CD14-positive monocyte (primary cell): ENCODE data around the gene PHACTR2. TPM values are rescaled to one million over a fixed set of nuclear protein-coding genes. Genes with fewer than 3 reads are reported as not detected.

Experiments
- DNase-seq, 3 donors: peaks; one replicate each; pipeline ENCODE4 v3.0.0-alpha.2; 2011 to 2022
- H2AFZ ChIP-seq: 2 replicates; pipeline ENCODE4 v1.6.0; 2012; ENCODE audit warnings: mild to moderate bottlenecking, low read depth, low read length, inconsistent platforms; ENCODE audit not compliant: insufficient read depth, poor library complexity, severe bottlenecking
- H3K27ac ChIP-seq, 2 donors: 1 replicate in 1 of 2; 2 replicates in 1 of 2; pipeline ENCODE4 v1.5.1; 2012 to 2013; ENCODE audit warnings: low read length in 2 of 2, control low read depth in 1 of 2, inconsistent platforms in 1 of 2, low read depth in 1 of 2, mild to moderate bottlenecking in 1 of 2
- H3K27me3 ChIP-seq, 2 donors: one replicate each; pipeline versions ENCODE4 v1.6.0 to v1.6.1; 2011 to 2013; ENCODE audit warnings: low read length in 2 of 2; ENCODE audit not compliant: control insufficient read depth in 2 of 2, insufficient read depth in 2 of 2
- H3K36me3 ChIP-seq, 2 donors: replicated peaks in 1 of 2; 1 replicate in 1 of 2; 2 replicates in 1 of 2; pipeline versions ENCODE4 v1.5.1 to v1.6.1; 2012 to 2013; ENCODE audit warnings: low read length in 2 of 2, control low read depth in 1 of 2, inconsistent platforms in 1 of 2, mild to moderate bottlenecking in 1 of 2; ENCODE audit not compliant: insufficient read depth in 2 of 2, control insufficient read depth in 1 of 2
- H3K4me1 ChIP-seq, 2 donors: 1 replicate in 1 of 2; 2 replicates in 1 of 2; pipeline versions ENCODE4 v1.5.1 to v1.6.1; 2012 to 2013; ENCODE audit warnings: low read length in 2 of 2, control low read depth in 1 of 2, inconsistent platforms in 1 of 2, mild to moderate bottlenecking in 1 of 2, moderate library complexity in 1 of 2; ENCODE audit not compliant: insufficient read depth in 2 of 2, control insufficient read depth in 1 of 2
- H3K4me2 ChIP-seq: replicated peaks from 2 replicates; pipeline ENCODE3; 2012; ENCODE audit warnings: low read length, moderate library complexity, mild to moderate bottlenecking; ENCODE audit not compliant: poor library complexity, severe bottlenecking; ENCODE audit errors: extremely low read depth
- H3K4me3 ChIP-seq, 3 experiments: fragments of 200-600 bp in 1 of 3; sonication (generic) in 1 of 3; replicated peaks in 1 of 3; 1 replicate in 2 of 3; 2 replicates in 1 of 3; pipeline ENCODE4 v1.5.1; 2011 to 2013; ENCODE audit warnings: low read length in 3 of 3, mild to moderate bottlenecking in 3 of 3, control low read depth in 2 of 3, low read depth in 2 of 3, inconsistent platforms in 1 of 3, moderate library complexity in 1 of 3
- H3K79me2 ChIP-seq: 2 replicates; pipeline ENCODE4 v1.6.0; 2012; ENCODE audit warnings: mild to moderate bottlenecking, control low read depth, inconsistent platforms, low read length, moderate library complexity; ENCODE audit not compliant: insufficient read depth
- H3K9ac ChIP-seq: 2 replicates; pipeline ENCODE4 v1.6.0; 2017; ENCODE audit warnings: low read length, mild to moderate bottlenecking; ENCODE audit not compliant: insufficient read depth, poor library complexity, severe bottlenecking
- H3K9me3 ChIP-seq, 2 donors: replicated peaks in 1 of 2; 1 replicate in 1 of 2; 2 replicates in 1 of 2; pipeline versions ENCODE4 v1.5.1 to v1.6.1; 2012 to 2013; ENCODE audit warnings: low read length in 2 of 2, control low read depth in 1 of 2; ENCODE audit not compliant: control insufficient read depth in 1 of 2, insufficient read depth in 1 of 2
- H4K20me1 ChIP-seq: 2 replicates; pipeline ENCODE4 v1.6.0; 2012; ENCODE audit warnings: mild to moderate bottlenecking, low read length, control low read depth, moderate library complexity; ENCODE audit not compliant: insufficient read depth
- H3K27ac Mint-ChIP-seq, 7 donors: one replicate each; pipeline ENCODE4 v1.8.0; 2020; ENCODE audit warnings: mild to moderate bottlenecking in 7 of 7, mixed read lengths in 7 of 7, moderate library complexity in 6 of 7, inconsistent platforms in 2 of 7
- H3K27me3 Mint-ChIP-seq, 3 donors: one replicate each; pipeline ENCODE4 v1.8.0; 2021 to 2022; ENCODE audit warnings: low read depth in 3 of 3, mild to moderate bottlenecking in 3 of 3, mixed read lengths in 3 of 3, moderate library complexity in 3 of 3, inconsistent platforms in 1 of 3
- H3K36me3 Mint-ChIP-seq, 2 donors: one replicate each; pipeline ENCODE4 v1.8.0; 2020; ENCODE audit warnings: mixed read lengths in 2 of 2, inconsistent platforms in 1 of 2, mild to moderate bottlenecking in 1 of 2
- H3K4me1 Mint-ChIP-seq: one replicate; pipeline ENCODE4 v1.8.0; 2020; ENCODE audit warnings: mild to moderate bottlenecking, mixed read lengths
- H3K4me3 Mint-ChIP-seq, 2 donors: one replicate each; pipeline ENCODE4 v1.8.0; 2020; ENCODE audit warnings: mild to moderate bottlenecking in 2 of 2, mixed read lengths in 2 of 2, moderate library complexity in 1 of 2
- H3K9me3 Mint-ChIP-seq, 7 donors: one replicate each; pipeline ENCODE4 v1.8.0; 2020 to 2022; ENCODE audit warnings: mixed read lengths in 7 of 7, mild to moderate bottlenecking in 6 of 7, moderate library complexity in 6 of 7, inconsistent platforms in 2 of 7
- WGBS: methylation state at CpG from one replicate; pipeline ENCODE4 v1.1.5; 2013; ENCODE audit warnings: missing lambda C conversion rate; ENCODE audit not compliant: insufficient coverage; 5-methylcytosine and 5-hydroxymethylcytosine counted together
- intact Hi-C, 2 donors: fragments of 100-400 bp; cut with micrococcal nuclease; formaldehyde crosslinking; loops; one replicate each; pipeline versions ENCODE4 v1.15.0 to v1.15.1; 2023
- polyA plus RNA-seq, 3 donors: library from polyadenylated mRNA; depleted of rRNA in 1 of 3; unstranded in 2 of 3; stranded (reverse) in 1 of 3; fragments of 300-500 nt in 2 of 3; fragments of >200 nt in 1 of 3; fragmentation: Illumina TruSeq in 2 of 3; gene quantifications; 1 replicate in 2 of 3; 2 replicates in 1 of 3; pipeline ENCODE4 v1.2.3, GENCODE V29; 2012 to 2021
- TF ChIP-seq, protein P1 (sequence below): fragments of 200-600 bp; IDR thresholded peaks from one replicate; pipeline ENCODE4 v1.8.0; 2022; ENCODE audit warnings: antibody characterized with exemption, mild to moderate bottlenecking

The PHACTR2 gene
- polyA plus RNA-seq, 3 donors: 9.6 to 11.6 (median 11.2) TPM

DNA sequence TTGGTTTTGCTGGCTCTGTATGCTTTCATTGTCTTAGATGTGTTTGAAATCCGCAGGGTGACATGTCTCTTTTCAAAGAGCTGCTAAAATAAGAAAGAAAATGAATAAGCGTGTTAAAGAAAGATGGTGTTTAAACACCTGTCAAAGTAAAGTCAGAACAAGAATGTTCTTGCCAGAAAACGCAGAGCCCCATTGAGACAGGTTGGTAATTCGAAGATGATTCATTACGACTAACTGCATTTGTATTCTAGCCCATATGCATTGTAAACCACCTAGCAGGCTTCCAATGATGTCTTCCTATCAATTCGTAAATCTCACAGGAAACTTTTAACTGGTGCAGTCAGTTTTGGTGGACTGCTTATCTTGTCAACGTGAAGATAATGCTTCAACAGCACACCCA, 16.8 kb downstream of the PHACTR2 start:
- DNase-seq: no peak
- intact Hi-C loops: no loop called here
- Mint-ChIP-seq H3K4me1 (peaks cover 44% of the 10 kb centered on the region), H3K36me3 (peaks cover 8% of the 10 kb centered on the region in 2 donors), H3K9me3 (peaks cover 0 to 5% (median 2%) of the 10 kb centered on the region in 7 donors), H3K27me3 (peaks cover 0 to 2% (median 0%) of the 10 kb centered on the region in 3 donors), H3K27ac (peak overlapping the region in 2 of 7 donors; percentile 10 to 70), H3K4me3 (no peak overlapping the region)
- H3K4me1 ChIP-seq: peaks cover 22 to 25% of the 10 kb centered on the region in 2 donors
- H3K36me3 ChIP-seq: no peaks in the 10 kb centered on the region
- 100% methylated on average over 4 of the region's 7 CpGs for WGBS
- peaks cover 14% of the 10 kb centered on the region for H4K20me1 ChIP-seq
- no peak overlapping the region for H3K4me3 ChIP-seq
- H3K27ac ChIP-seq: peak overlapping the region in 1 of 2 donors; percentile 78
- no peaks in the 10 kb centered on the region for H3K9me3 ChIP-seq
- peaks cover 56% of the 10 kb centered on the region for H3K79me2 ChIP-seq
- no peak overlapping the region for H2AFZ ChIP-seq
- no peaks in the 10 kb centered on the region for H3K27me3 ChIP-seq
- no peak overlapping the region for H3K4me2 ChIP-seq
- TF ChIP-seq, protein P1, sequence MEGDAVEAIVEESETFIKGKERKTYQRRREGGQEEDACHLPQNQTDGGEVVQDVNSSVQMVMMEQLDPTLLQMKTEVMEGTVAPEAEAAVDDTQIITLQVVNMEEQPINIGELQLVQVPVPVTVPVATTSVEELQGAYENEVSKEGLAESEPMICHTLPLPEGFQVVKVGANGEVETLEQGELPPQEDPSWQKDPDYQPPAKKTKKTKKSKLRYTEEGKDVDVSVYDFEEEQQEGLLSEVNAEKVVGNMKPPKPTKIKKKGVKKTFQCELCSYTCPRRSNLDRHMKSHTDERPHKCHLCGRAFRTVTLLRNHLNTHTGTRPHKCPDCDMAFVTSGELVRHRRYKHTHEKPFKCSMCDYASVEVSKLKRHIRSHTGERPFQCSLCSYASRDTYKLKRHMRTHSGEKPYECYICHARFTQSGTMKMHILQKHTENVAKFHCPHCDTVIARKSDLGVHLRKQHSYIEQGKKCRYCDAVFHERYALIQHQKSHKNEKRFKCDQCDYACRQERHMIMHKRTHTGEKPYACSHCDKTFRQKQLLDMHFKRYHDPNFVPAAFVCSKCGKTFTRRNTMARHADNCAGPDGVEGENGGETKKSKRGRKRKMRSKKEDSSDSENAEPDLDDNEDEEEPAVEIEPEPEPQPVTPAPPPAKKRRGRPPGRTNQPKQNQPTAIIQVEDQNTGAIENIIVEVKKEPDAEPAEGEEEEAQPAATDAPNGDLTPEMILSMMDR: no peak
- H3K9ac ChIP-seq: no peak overlapping the region

DNA sequence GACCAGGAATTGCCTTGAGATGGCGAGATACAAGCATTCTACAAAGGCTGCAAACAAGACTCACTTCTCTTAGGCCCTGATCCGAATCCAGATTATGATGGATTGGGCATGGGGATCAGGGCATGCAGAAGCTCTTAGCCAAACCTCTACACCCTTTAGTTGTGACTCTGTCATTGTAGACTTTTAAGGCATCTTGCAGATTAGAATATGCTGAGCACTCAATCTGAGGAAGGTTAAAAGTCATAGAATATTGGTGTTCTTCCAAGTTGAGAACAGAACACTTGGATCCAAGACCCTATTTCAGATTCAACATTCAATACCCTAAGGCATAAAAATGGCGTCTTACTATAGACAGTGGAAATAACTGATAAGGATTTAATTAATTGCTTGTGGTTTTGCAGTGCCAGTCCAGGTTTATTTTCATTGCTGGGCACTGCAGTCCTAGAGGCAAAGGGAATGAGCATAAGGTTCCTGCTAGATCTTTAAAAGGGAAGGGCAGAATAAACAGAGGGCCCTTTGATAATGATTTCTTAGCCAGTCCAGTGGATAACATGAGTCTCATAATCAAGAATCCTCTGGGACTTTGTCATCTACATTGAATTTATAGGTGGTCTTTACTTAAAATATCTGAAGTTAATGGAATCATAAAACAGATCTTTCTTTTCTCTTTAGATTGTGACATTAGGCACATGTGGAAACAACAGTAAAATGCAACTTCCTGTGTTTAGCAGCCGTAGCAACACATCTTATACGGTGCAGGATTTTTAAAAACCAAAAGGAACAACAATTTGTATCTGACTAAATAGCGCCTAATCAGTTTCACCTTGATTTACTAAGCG, 17.6 kb downstream of the PHACTR2 start:
- TF ChIP-seq, protein P1: no peak
- H3K4me1 ChIP-seq: peaks cover 22 to 25% of the 10 kb centered on the region in 2 donors
- no peaks in the 10 kb centered on the region for H3K27me3 ChIP-seq
- peak overlapping the region; percentile 58 for H3K4me2 ChIP-seq
- peak overlapping the region; percentile 11 for H3K9ac ChIP-seq
- Mint-ChIP-seq H3K36me3 (peaks cover 9 to 11% of the 10 kb centered on the region in 2 donors), H3K4me1 (peaks cover 42% of the 10 kb centered on the region), H3K27me3 (peaks cover 0 to 2% (median 0%) of the 10 kb centered on the region in 3 donors), H3K27ac (peak overlapping the region; percentile 54 to 82 (median 64)), H3K9me3 (peaks cover 0 to 5% (median 2%) of the 10 kb centered on the region in 7 donors), H3K4me3 (peak overlapping the region; percentile 7 to 67)
- intact Hi-C loops: no loop called here
- no peaks in the 10 kb centered on the region for H3K36me3 ChIP-seq
- no CpG with 5 or more reads among the region's 7 CpGs for WGBS
- peaks cover 55% of the 10 kb centered on the region for H3K79me2 ChIP-seq
- DNase-seq: peak in 2 of 3 donors; percentile 16 to 23
- no peaks in the 10 kb centered on the region for H3K9me3 ChIP-seq
- H4K20me1 ChIP-seq: peaks cover 17% of the 10 kb centered on the region
- H3K27ac ChIP-seq: peak overlapping the region in 1 of 2 donors; percentile 78
- H3K4me3 ChIP-seq: peak overlapping the region in 2 of 3 experiments; percentile 20 to 53
- no peak overlapping the region for H2AFZ ChIP-seq
